Left lobe of liver (tissue), 2 donors: ENCODE measurements around the gene CPB2. TPM values are rescaled to one million over a fixed set of nuclear protein-coding genes. Genes with fewer than 3 reads are reported as not detected.

Experiments used
- ATAC-seq: fragments of 200-7000 bp; cut with Tn5 transposase; one replicate; pipeline ENCODE4 v1.9.1; 2020; ENCODE audit warnings: mild to moderate bottlenecking, moderate library complexity
- DNase-seq: peaks from one replicate; pipeline ENCODE4 v3.0.0-alpha.2; 2020; ENCODE audit warnings: low spot score
- total RNA-seq: library from RNA; stranded (reverse); gene quantifications from one replicate; pipeline ENCODE4 v1.2.1, GENCODE V29; 2021
- donor health status: DM: no; HTN: no; CAD: no; lungs with moderate emphysema.
- donor health status: DM: no; HTN: yes; CAD: no.

CPB2 gene
- total RNA-seq, 1 donor from 2014 or later: 607 TPM

GRCh38 chr13:46053162-46054012 is 51.4 kb downstream of the CPB2 start:
- DNase-seq: no peak
- no peak for ATAC-seq

GRCh38 chr13:46052319-46053161 is 52.3 kb downstream of the CPB2 start, which contains the start of gene ZC3H13:
ZC3H13 (minus strand) TSS chr13:46052746; CDS start chr13:46045507, 7,239 bp downstream.
- DNase-seq: peak; percentile 94

GRCh38 chr13:46051968-46052318 is 52.9 kb downstream of the CPB2 start:
- peak; percentile 22 for ATAC-seq
- DNase-seq: no peak

More at GRCh38 chr13:46052319-46053161, 52.3 kb downstream of the CPB2 start, which contains the start of gene ZC3H13:
- ATAC-seq: peak; percentile 97

GRCh38 chr13:46050771-46051170 is 54.1 kb downstream of the CPB2 start:
- DNase-seq (no peak), ATAC-seq (no peak)

GRCh38 chr13:46045424-46045823 is 59.4 kb downstream of the CPB2 start:
- no peak for DNase-seq
- ATAC-seq: no peak

- no peak for DNase-seq
- no peak for ATAC-seq
Observed at GRCh38 chr13:46043647-46044046, 61.2 kb downstream of the CPB2 start.

GRCh38 chr13:46041419-46041839 is 63.4 kb downstream of the CPB2 start:
- no peak for DNase-seq

GRCh38 chr13:46040763-46041162 is 64.1 kb downstream of the CPB2 start:
- no peak for DNase-seq
- no peak for ATAC-seq

More at GRCh38 chr13:46041419-46041839, 63.4 kb downstream of the CPB2 start:
- ATAC-seq: no peak

GRCh38 chr13:46039411-46040182 is 65.2 kb downstream of the CPB2 start:
- ATAC-seq: no peak
- DNase-seq: no peak

GRCh38 chr13:46038296-46038695 is 66.5 kb downstream of the CPB2 start:
- no peak for DNase-seq
- ATAC-seq: no peak

- DNase-seq (no peak), ATAC-seq (peak; percentile 26)
Observed at GRCh38 chr13:46035066-46035465, 69.8 kb downstream of the CPB2 start.

- DNase-seq (no peak), ATAC-seq (no peak)
Observed at GRCh38 chr13:46032341-46032740, 72.5 kb downstream of the CPB2 start.

- ATAC-seq: peak; percentile 47
Observed at GRCh38 chr13:46031581-46032263, 73.1 kb downstream of the CPB2 start.

GRCh38 chr13:46025157-46025556 is 79.7 kb downstream of the CPB2 start:
- no peak for ATAC-seq
- no peak for DNase-seq

More at GRCh38 chr13:46031581-46032263, 73.1 kb downstream of the CPB2 start:
- no peak for DNase-seq

GRCh38 chr13:46022481-46022880 is 82.4 kb downstream of the CPB2 start:
- DNase-seq (no peak), ATAC-seq (no peak)

- DNase-seq: no peak
- no peak for ATAC-seq
Observed at GRCh38 chr13:46016216-46016615, 88.6 kb downstream of the CPB2 start.

- no peak for ATAC-seq
- no peak for DNase-seq
Observed at GRCh38 chr13:46015366-46015765, 89.5 kb downstream of the CPB2 start.

GRCh38 chr13:46012404-46012803 is 92.4 kb downstream of the CPB2 start:
- no peak for ATAC-seq
- no peak for DNase-seq

GRCh38 chr13:46010148-46010547 is 94.7 kb downstream of the CPB2 start:
- DNase-seq (no peak), ATAC-seq (no peak)

GRCh38 chr13:46008631-46009030 is 96.2 kb downstream of the CPB2 start:
- DNase-seq (no peak), ATAC-seq (no peak)
